HG03103 (cell line): ENCODE results near the gene GLDC.
"Not testable (repeated sequence)": the region's sequence is repeated elsewhere in the genome, so short reads cannot be mapped to it uniquely, and the experiment has no call there.

Experiments
- ATAC-seq: cut with Tn5 transposase; IDR thresholded peaks from one replicate; pipeline ENCODE4 v1.9.1; 2021; ENCODE audit warnings: low read depth; ENCODE audit not compliant: unreplicated experiment

Gene GLDC

GRCh38 chr9:6645355-6646292, at the start of gene GLDC:
GLDC (minus strand) TSS chr9:6645729; CDS start chr9:6645499, 230 bp downstream.
- ATAC-seq, result peak; percentile 89

GRCh38 chr9:6692881-6693361, 47.4 kb upstream of the GLDC start:
- no peak for ATAC-seq

- ATAC-seq, result no peak
Measured at GRCh38 chr9:6692433-6692832, 46.9 kb upstream of the GLDC start.

GRCh38 chr9:6690675-6691070, 45.1 kb upstream of the GLDC start:
- not testable (repeated sequence) for ATAC-seq

DNA sequence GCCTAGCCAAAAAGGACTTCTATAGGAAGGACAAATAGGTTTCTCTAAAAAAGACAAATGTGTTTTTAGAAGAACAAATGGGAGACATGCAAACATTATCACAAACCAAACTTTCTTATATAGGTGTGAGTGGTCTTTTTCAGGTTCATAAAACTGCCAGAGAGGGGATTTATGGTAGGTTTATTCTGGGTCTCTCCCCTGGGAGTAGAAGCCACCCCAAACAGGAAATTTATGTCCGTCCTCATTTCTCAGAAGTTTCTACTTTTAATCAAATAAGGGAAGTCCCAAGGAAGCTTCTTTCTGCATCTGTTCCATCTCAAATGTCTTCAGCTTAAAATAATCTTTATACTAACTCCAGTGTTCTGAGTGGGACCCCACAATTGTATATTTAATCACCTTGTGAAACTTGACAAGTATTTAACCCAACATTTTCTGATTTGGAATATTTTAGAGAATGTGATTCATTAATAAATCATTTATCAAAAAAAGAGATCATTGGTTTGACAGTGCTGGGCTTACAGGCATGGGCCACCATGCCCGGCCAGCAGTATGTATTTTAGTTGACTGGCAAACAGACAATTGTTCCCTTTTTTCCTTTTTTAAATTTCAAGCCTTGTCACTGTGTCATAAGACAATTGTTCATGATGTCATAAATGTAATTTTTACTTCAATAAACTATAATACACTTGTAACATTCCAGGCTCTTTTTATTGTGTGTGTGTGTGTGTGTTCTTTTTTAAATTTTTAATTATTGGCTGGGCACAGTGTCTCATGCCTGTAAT, 44.6 kb upstream of the GLDC start:
- no peak for ATAC-seq

DNA sequence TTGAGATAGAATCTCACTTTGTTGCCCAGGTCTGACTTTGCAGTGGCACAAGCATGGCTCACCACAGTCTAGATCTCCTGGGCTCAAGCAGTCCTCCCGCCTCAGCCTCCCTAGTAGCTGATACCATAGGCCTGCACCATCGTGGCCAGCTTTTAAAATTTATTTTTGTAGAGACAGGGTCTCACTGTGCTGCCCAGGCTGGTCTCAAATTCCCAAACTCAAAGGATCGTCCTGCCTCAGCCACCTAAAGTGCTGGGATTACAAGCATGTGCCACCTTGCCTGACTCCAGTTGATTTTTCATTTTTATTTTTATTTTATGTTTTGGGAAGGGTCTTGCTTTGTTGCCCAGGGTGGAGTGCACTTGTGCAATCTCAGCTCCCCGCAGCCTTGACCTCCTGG, 41.7 kb upstream of the GLDC start:
- ATAC-seq, result no peak

DNA sequence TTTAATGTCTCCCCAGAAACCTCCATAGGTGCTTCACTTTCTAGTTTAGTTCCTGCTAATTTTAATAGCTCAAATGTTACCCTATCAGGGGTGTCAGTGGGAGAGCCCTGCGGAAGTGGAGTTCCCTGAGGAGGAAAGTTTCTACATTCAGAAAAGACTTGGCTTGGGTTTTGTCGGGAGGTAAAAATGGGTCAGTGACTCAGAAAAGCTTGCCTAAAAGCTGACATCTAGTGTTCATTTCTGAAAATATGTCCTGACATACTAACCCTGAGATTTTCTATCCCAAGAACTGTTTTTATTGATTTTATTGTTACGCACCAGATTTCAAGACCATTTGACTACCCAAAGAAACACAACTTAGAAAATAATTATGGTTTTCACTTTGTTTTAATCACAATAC, 40.9 kb upstream of the GLDC start:
- no peak for ATAC-seq

- no peak for ATAC-seq
Measured at GRCh38 chr9:6681957-6682501, 36.5 kb upstream of the GLDC start.

DNA sequence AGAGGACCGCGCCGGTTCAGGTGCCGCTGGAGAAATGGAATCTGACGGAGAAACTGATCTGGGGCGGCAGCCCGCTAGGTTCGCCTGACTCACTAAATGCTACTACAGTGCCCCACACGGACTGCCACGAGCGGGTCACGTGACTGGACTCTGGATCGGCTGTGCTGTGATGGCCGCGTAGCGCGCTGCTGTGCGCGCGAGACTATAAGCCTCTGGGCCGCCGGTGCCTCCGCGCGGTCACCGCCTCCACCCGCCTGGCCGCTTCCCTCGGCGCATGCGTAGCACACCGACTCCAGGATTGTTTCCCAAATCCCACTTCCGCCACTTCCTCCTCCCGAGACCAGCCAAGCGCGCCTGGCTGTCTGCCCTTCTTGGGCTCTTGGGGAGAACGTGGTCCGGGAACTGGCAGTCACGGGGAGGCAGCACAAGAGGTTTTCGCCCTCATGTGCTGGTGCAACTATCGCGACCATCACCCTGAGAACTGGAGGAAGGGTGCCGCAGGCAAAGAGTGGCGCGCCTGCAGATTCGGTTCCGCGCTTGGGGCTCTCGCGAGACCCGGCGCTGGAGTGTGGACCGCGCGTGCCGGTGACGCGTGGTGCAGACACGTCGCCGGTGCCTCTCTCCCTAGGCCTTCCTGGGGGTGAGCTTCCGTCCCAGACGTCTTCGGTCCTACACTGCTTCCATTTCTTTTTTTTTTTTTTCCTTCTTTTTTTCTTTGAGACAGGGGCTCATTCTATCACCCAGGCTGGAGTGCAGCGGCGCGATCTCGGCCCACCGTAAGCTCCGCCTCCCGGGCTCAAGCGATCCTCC, 35.8 kb upstream of the GLDC start:
- peak; percentile 59 for ATAC-seq

GRCh38 chr9:6680797-6681146, 35.2 kb upstream of the GLDC start:
- peak; percentile 12 for ATAC-seq

GRCh38 chr9:6677803-6678202, 32.3 kb upstream of the GLDC start:
- no peak for ATAC-seq

DNA sequence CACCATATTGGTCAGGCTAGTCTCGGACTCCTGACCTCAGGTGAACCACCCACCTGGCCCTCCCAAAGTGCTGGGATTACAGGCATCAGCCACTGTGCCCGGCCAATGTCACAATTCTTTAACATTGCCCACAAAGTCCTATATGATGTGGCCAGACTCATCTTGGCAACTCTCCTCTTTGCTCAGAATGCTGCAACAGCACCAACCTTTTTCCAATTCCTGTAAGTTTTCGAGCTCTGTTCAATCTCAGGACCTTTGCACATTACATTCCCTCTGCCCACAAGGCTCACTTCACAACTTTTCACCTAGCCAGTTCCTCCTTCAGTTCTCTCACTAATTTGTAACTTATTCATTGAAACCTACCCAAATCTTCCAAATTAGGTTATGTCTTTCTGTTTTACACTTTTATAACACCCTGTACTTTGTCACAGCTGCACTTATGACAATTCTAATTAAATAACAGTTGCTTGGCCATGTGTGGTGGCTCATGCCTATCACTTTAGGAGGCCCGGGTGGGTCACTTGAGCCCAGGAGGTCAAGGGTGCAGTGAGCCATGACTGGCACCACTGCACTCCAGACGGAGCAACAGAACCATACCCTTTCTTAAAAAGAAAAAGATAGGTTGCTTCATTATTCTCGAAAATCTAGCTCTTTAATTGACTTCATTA, 30.9 kb upstream of the GLDC start:
- no peak for ATAC-seq

DNA sequence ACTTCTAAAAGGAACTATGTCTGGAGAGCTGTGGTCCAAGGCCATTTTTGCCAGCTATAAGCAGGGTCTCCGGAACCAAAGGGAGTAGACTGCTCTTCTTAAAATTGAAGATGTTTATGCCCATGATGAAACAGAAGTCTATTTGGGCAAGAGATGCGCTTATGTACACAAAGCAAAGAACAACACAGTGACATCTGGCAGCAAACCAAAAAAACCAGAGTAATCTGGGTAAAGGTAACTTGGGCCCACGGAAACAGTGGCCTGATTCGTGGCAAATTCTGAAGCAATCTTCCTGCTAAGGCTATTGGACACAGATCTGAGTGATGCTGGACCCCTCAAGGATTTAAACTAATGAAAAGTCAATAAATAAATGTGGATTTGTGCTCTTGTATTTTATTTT, 29.7 kb upstream of the GLDC start:
- ATAC-seq, result no peak

- no peak for ATAC-seq
Measured at GRCh38 chr9:6673326-6674025, 27.9 kb upstream of the GLDC start.

DNA sequence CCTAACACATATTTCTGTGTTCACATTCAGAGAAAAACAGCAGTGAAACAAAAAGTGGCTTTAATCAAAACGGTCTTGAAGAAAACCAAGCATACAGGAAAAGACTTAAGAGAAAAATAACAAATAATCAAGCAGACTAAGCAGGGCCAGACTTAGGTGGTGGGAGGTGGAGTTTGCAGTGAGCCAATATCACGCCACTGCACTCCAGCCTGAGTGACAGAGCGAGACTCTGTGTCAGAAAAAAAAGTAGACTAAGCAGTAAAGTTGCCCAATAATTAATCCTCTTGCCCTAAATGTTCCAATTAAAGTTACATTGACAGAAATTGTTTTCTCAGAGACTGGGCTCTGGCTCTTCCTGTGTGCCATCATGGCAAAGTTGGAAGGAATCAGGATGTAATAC, 26.6 kb upstream of the GLDC start:
- ATAC-seq, result no peak

DNA sequence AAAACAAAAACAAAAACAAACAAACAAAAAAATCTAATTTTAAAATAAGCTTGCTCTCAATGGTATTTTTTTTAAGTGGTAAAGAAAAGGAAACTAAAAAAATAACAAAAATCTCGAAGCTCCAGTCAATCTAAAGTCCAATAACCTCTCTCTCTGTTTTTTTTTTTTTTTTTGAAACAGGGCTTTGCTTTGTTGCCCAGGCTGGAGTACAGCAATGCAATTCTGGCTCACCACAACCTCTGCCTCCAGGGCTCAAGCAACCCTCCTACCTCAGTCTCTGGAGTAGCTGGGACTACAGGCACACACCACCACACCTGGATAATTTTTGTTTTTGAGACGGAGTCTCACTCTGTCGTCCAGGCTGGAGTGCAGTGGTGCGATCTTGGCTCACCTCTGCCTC, 25.9 kb upstream of the GLDC start:
- no peak for ATAC-seq

GRCh38 chr9:6669881-6670280, 24.4 kb upstream of the GLDC start:
- no peak for ATAC-seq

- no peak for ATAC-seq
Measured at GRCh38 chr9:6667633-6668280, 22.2 kb upstream of the GLDC start.

DNA sequence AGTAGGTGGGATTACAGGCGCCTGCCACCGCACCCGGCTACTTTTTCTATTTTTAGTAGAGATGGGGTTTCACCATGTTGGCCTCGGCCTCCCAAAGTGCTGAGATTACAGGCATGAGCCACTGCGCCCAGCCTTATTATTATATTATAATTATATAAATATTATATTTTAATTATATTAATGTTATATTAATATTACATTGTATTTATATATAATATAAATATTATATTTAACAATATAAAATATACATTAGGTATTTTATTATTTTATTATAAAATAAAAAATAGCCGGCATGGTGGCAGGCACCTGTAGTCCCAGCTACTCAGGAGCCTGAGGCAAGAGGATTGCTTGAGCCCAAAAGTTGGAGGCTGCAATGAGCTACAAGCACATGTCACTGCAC, 21.6 kb upstream of the GLDC start:
- ATAC-seq, result no peak
